ENCODE measurements around the gene JCHAIN. TPM values are rescaled to one million over a fixed set of nuclear protein-coding genes. Genes with fewer than 3 reads are reported as not detected.

Gene JCHAIN
- total and polyA plus RNA-seq, 2 of the 8 experiments (the other 6 are each of a cell fraction or from before 2014, with no cell fraction given), result not detected

DNA sequence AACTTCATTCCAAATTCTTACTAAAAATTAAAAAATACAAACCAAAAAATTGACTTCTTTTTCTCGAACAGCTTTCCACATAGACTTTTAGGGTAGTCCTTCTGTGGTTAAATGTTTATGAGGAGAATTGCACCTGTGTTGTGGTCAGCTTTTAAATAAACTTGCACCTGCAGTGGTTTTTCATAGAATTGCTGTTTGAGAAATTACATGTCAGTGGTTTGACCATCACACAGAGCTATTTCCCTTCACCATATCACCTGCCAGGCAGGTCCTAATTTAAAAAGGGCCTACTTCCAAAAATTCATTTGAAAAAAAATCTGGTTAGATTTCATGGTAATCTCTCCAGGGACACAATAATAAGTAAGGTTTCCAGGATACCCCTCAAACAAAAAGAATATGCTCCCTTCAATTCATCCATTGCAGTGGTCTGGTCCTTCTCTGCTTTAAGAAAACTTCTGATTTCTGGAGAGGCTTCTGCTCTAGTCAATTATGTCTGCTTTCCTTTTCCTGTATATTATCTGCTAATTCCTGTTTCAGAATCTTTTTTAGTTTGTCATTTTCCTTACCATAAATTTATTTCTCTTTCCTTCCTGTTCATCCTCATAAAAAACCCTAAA is 12.2 kb upstream of the JCHAIN start:
- Histone ChIP-seq H4K5ac (ENCODE audit: insufficient read length, low read depth, low read length) (no peak overlapping the region), H2AK5ac (ENCODE audit: low read depth, low read length) (no peak overlapping the region), H3K27me3 (replicated peaks in 1 of 4; ENCODE audit: control insufficient read depth in 3 of 4, extremely low read depth in 1 of 4, insufficient read depth in 3 of 4, low read length in 3 of 4) (no peaks in the 10 kb centered on the region), H2AFZ (ENCODE audit: low read length) (no peak overlapping the region), H2BK20ac (ENCODE audit: low read length) (no peak overlapping the region), H2BK120ac (replicated peaks; ENCODE audit: low read depth, low read length) (no peak overlapping the region), H3K18ac (ENCODE audit: extremely low read depth, low read length) (no peak overlapping the region), H3K4me1 (replicated peaks in 1 of 4; ENCODE audit: control insufficient read depth in 3 of 4, insufficient read depth in 4 of 4, low read length in 3 of 4) (no peaks in the 10 kb centered on the region), H3K36me3 (ENCODE audit: control insufficient read depth in 2 of 4, insufficient read depth in 4 of 4, low read length in 3 of 4) (no peaks in the 10 kb centered on the region), H3K23me2 (ENCODE audit: low read depth, low read length) (no peaks in the 10 kb centered on the region), H2BK15ac (ENCODE audit: low read length) (no peak overlapping the region), H4K20me1 (replicated peaks in 1 of 2; ENCODE audit: control insufficient read depth in 1 of 2, insufficient read depth in 2 of 2, low read length in 2 of 2) (no peaks in the 10 kb centered on the region), H3K14ac (ENCODE audit: insufficient read length) (no peak overlapping the region), H3K9me3 (ENCODE audit: insufficient read depth in 2 of 2, low read depth in 1 of 2, low read length in 1 of 2) (no peaks in the 10 kb centered on the region), H3K23ac (ENCODE audit: insufficient read length) (no peak overlapping the region), H3K9ac (replicated peaks in 1 of 4; ENCODE audit: extremely low read depth in 1 of 4, low read depth in 3 of 4, low read length in 3 of 4) (no peak overlapping the region), H2BK5ac (ENCODE audit: low read depth, low read length) (no peak overlapping the region), H3K27ac (ENCODE audit: low read depth, low read length) (no peak overlapping the region), H3K4me3 (ENCODE audit: extremely low read depth in 1 of 4, insufficient read depth in 2 of 4, low read depth in 3 of 4, low read length in 4 of 4) (no peak overlapping the region), H3K56ac (replicated peaks; ENCODE audit: insufficient read length, low read depth, low read length) (no peak overlapping the region), H3K79me1 (ENCODE audit: low read depth, low read length) (no peaks in the 10 kb centered on the region), H3K4ac (replicated peaks; ENCODE audit: insufficient read length, low read depth, low read length) (no peak overlapping the region), H3K79me2 (ENCODE audit: control insufficient read depth in 1 of 2, insufficient read depth in 2 of 2, low read length in 2 of 2) (no peaks in the 10 kb centered on the region), H4K91ac (replicated peaks; ENCODE audit: insufficient read length, low read length) (no peak overlapping the region), H4K8ac (ENCODE audit: extremely low read depth, insufficient read depth, low read length) (no peak overlapping the region), H3K4me2 (ENCODE audit: insufficient read depth in 1 of 2, low read depth in 2 of 2, low read length in 2 of 2) (no peak overlapping the region), H2BK12ac (ENCODE audit: low read depth, low read length) (no peak overlapping the region)
- DNase-seq (ENCODE audit: low read depth in 1 of 2, low spot score in 2 of 2) (no peak), FAIRE-seq (no peak)
- 88 to 100% methylated on average over 1 of the region's 1 CpG for WGBS, 2 experiments (ENCODE audit: extremely low coverage in 1 of 2, insufficient coverage in 1 of 2, insufficient read length in 1 of 2, insufficient replicate concordance in 2 of 2, low coverage in 1 of 2, low lambda C conversion rate in 2 of 2, missing lambda C conversion rate in 1 of 2)
- ChIA-PET CTCF (ENCODE audit: partially characterized antibody) (interaction anchor here (0.8 to 1.9 kb wide), 2 partner anchors 9 to 26 kb away, joined by 4 to 5 read pairs; no protein-coding TSS in a partner anchor), POLR2A (ENCODE audit: partially characterized antibody) (no interaction called here)
- TF ChIP-seq SP4 (IDR thresholded peaks at IDR 0.05; ENCODE audit: low read length) (no peak), JUN (IDR thresholded peaks at IDR 0.05; ENCODE audit: low read depth, low read length) (no peak), POLR2A (IDR thresholded peaks at IDR 0.05; ENCODE audit: control extremely low read depth in 1 of 2, low read depth in 2 of 2, low read length in 2 of 2) (no peak), MAFK (IDR thresholded peaks at IDR 0.05; ENCODE audit: low read depth, low read length) (no peak), ASH2L (IDR thresholded peaks at IDR 0.05; ENCODE audit: low read length) (no peak)
- TF ChIP-seq, protein P1, sequence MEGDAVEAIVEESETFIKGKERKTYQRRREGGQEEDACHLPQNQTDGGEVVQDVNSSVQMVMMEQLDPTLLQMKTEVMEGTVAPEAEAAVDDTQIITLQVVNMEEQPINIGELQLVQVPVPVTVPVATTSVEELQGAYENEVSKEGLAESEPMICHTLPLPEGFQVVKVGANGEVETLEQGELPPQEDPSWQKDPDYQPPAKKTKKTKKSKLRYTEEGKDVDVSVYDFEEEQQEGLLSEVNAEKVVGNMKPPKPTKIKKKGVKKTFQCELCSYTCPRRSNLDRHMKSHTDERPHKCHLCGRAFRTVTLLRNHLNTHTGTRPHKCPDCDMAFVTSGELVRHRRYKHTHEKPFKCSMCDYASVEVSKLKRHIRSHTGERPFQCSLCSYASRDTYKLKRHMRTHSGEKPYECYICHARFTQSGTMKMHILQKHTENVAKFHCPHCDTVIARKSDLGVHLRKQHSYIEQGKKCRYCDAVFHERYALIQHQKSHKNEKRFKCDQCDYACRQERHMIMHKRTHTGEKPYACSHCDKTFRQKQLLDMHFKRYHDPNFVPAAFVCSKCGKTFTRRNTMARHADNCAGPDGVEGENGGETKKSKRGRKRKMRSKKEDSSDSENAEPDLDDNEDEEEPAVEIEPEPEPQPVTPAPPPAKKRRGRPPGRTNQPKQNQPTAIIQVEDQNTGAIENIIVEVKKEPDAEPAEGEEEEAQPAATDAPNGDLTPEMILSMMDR (IDR thresholded peaks at IDR 0.05; ENCODE audit: control extremely low read depth in 1 of 3, insufficient read depth in 1 of 3, low read depth in 1 of 3, low read length in 3 of 3), result no peak
- TF ChIP-seq, protein P2, sequence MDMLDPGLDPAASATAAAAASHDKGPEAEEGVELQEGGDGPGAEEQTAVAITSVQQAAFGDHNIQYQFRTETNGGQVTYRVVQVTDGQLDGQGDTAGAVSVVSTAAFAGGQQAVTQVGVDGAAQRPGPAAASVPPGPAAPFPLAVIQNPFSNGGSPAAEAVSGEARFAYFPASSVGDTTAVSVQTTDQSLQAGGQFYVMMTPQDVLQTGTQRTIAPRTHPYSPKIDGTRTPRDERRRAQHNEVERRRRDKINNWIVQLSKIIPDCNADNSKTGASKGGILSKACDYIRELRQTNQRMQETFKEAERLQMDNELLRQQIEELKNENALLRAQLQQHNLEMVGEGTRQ (IDR thresholded peaks at IDR 0.05; ENCODE audit: low read length), result no peak

Data from H1 (cell line).